Renal pelvis (tissue), 12 donors: ENCODE results near the gene ZSCAN26. TPM values are rescaled to one million over a fixed set of nuclear protein-coding genes. Genes with fewer than 3 reads are reported as not detected.

ENCODE experiments used
- DNase-seq: peaks from one replicate; pipeline ENCODE4 v3.0.0-alpha.2; 2013
- long read RNA-seq, 16 experiments: transcript quantifications; one replicate each; lab custom pipeline, GENCODE V29; 2026
- polyA plus RNA-seq, 3 donors: library from polyadenylated mRNA; unstranded; fragments of 120-200 nt; gene quantifications; one replicate each; pipeline ENCODE4 v1.2.1, GENCODE V29; 2013; ENCODE audit not compliant: insufficient read length in 3 of 3

Gene ZSCAN26
- polyA plus RNA-seq: 10 to 100 TPM; 34.1 to 40.9 (median 35.2) TPM
- long read RNA-seq, donor 1, partial matches to known transcripts: 0 of 2 reads
- long read RNA-seq, donor 1, other reads (novel, unspliced or antisense): 0 of 2 reads
- long read RNA-seq, donor 2, partial matches to known transcripts: 5 of 12 reads
- long read RNA-seq, donor 2, other reads (novel, unspliced or antisense): 0 of 12 reads
- long read RNA-seq, donor 3, partial matches to known transcripts: 0 of 2 reads
- long read RNA-seq, donor 3, other reads (novel, unspliced or antisense): 0 of 2 reads
- long read RNA-seq, donor 4, partial matches to known transcripts: 0 of 6 reads
- long read RNA-seq, donor 4, other reads (novel, unspliced or antisense): 0 of 6 reads
- long read RNA-seq, donor 5, partial matches to known transcripts: 0 of 7 reads
- long read RNA-seq, donor 5, other reads (novel, unspliced or antisense): 0 of 7 reads
- long read RNA-seq, donor 6, partial matches to known transcripts: 0 of 6 reads
- long read RNA-seq, donor 6, other reads (novel, unspliced or antisense): 0 of 6 reads
- long read RNA-seq, donor 7, partial matches to known transcripts: 19 of 26 reads
- long read RNA-seq, donor 7, other reads (novel, unspliced or antisense): 0 of 26 reads
- long read RNA-seq, donor 8, partial matches to known transcripts: 0 of 5 reads
- long read RNA-seq, donor 8, other reads (novel, unspliced or antisense): 0 of 5 reads
- long read RNA-seq, donor 9, partial matches to known transcripts: 0 of 6 reads
- long read RNA-seq, donor 9, other reads (novel, unspliced or antisense): 0 of 6 reads
- long read RNA-seq, donor 10, transcript ZSCAN26-201 (4 exons, 2,362 nt): major isoform, 5 of 6 reads
- long read RNA-seq, donor 10, partial matches to known transcripts: 0 of 6 reads
- long read RNA-seq, donor 10, other reads (novel, unspliced or antisense): 0 of 6 reads
- long read RNA-seq, donor 11, partial matches to known transcripts: 0 of 1 reads
- long read RNA-seq, donor 11, other reads (novel, unspliced or antisense): 0 of 1 reads
- long read RNA-seq, donor 12, transcript ZSCAN26-204 (4 exons, 2,321 nt): major isoform, 5 of 41 reads
- long read RNA-seq, donor 12, partial matches to known transcripts: 25 of 41 reads
- long read RNA-seq, donor 12, other reads (novel, unspliced or antisense): 0 of 41 reads
- long read RNA-seq, donor 13, partial matches to known transcripts: 0 of 4 reads
- long read RNA-seq, donor 13, other reads (novel, unspliced or antisense): 0 of 4 reads
- long read RNA-seq, donor 14, partial matches to known transcripts: 9 of 16 reads
- long read RNA-seq, donor 14, other reads (novel, unspliced or antisense): 0 of 16 reads
- long read RNA-seq, donor 15, transcript ZSCAN26-201 (4 exons, 2,362 nt): major isoform, 6 of 29 reads
- long read RNA-seq, donor 15, partial matches to known transcripts: 19 of 29 reads
- long read RNA-seq, donor 15, other reads (novel, unspliced or antisense): 0 of 29 reads
- long read RNA-seq, donor 16, partial matches to known transcripts: 0 of 4 reads
- long read RNA-seq, donor 16, other reads (novel, unspliced or antisense): 0 of 4 reads

DNA sequence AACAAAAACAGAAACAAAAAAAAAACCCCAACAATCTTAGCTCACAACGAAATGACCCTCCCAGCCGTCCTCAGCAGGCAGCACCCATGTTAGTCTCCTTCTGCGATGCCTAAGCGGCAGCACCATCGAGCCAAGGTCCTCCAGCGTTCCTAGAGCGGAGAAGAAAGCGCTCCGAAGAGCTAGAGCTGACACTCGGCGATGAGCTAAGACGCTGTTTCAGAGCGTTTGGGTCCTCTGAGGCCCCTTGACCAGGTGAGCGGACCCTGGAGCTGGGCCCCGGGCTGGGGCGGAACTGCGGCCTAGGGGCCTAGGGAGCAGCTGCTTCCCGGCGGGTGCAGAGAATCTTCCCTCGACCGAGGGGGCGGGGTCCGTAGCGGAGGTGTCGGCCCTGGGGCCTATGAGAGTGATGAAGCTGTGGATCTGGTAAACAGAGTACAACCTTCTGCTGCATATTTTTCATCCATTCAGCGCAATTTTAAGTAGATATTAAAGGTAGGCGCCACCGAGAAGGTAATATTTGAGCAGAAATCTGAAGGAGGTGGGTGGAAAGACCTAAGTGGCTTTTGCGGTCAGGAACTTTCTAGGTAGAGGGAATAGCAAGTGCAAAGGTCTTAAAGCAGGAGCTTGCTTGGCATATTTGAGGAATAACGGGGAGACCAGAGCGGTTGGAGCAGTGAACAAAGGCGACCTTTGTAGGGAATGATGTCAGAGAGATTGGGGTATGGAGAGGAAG lies at the start of gene ZSCAN26:
TSS of gene ZSCAN26 (plus strand) at position 182 of the 733 bp plus-strand sequence. CDS start 4,777 bp downstream, outside the sequence.
- peak; percentile 91 for DNase-seq

- DNase-seq: no peak
These were observed 49.1 kb upstream of the ZSCAN26 start for GRCh38 chr6:28217890-28218289.

DNA sequence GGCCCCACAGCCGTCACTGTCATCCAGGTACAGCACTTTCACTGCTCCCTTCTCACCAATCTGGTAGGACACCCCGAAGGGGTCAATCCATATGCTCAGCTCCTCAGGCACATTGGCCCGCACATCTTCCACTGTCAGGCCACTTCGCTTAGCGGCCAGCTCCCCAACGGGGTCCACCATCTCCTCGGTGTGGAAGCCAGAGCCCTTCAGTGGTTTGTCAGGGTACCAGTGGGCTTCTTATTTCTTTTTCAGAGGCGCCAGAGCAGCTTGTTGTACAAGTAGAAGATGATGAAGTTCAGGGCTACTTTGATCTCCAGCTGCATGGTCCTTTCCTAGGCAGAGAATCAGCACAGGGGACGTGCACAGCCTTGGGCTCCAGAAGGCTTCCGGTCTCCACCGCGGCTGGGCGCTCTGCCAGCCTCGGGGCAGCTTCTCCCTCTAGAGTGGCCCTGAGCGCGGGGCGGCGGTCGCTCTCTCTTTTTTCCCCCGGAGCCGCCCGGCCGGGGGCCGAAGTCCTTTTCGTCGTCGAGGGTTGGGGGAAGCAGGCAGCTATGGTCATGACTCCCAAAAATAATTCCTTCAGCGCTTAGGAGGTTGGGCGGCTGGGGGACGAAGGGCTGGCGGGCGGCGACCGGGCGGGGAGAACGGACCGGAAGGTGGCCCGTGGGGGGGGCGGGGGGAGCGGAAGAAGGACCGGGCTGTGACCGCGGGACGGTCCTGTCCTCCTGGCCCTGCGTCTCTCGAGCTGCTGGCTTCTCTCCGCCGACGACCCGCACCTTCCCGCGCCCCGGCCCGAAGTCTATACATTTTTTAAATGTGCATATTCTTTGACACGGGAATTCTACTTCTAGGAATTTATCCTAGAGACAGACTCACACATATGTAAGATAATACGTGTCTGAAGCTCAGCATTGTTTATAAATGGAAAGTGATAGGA lies 48.4 kb upstream of the ZSCAN26 start:
- DNase-seq: peak; percentile 52

DNA sequence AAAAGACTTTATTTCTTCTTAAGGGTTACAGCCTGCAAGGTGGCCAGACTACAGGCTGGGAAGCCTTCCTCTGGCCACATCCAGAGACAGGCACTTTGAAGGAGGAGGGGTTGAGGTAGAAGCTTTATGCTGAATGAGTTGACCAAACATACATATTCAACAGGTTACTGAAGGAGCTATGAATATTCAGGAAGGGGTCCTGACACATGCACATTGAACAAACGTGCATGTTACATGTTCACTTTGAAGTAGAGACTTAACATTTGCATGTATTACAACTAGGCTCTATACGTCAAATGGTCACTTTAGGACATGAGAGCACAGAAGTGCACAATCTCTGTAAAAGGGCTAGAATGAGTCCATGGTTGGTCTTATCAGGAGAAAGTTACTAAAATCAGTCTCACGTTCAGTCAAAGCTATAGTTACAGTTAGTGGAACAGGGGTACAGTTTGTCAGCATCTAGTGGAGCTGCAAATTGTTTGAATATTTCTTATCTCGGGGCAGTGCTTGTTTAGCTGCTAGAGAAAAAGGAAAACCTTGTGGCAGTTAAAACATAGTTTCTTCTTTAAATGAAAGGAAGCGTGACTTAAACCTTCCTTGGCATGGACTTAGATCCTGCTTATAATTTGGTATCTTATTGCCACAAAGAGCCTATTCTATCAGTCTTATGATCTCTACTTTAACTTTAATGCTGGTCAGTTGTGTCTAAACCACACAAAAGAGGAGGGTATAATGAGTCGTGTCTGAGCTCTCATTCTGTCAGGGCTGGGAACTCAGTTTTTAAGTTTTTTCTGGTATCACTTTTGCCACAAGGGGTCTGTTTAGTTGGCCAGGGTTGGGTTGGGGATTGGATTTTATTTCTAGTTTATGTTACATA lies 46.4 kb upstream of the ZSCAN26 start:
- no peak for DNase-seq

DNA sequence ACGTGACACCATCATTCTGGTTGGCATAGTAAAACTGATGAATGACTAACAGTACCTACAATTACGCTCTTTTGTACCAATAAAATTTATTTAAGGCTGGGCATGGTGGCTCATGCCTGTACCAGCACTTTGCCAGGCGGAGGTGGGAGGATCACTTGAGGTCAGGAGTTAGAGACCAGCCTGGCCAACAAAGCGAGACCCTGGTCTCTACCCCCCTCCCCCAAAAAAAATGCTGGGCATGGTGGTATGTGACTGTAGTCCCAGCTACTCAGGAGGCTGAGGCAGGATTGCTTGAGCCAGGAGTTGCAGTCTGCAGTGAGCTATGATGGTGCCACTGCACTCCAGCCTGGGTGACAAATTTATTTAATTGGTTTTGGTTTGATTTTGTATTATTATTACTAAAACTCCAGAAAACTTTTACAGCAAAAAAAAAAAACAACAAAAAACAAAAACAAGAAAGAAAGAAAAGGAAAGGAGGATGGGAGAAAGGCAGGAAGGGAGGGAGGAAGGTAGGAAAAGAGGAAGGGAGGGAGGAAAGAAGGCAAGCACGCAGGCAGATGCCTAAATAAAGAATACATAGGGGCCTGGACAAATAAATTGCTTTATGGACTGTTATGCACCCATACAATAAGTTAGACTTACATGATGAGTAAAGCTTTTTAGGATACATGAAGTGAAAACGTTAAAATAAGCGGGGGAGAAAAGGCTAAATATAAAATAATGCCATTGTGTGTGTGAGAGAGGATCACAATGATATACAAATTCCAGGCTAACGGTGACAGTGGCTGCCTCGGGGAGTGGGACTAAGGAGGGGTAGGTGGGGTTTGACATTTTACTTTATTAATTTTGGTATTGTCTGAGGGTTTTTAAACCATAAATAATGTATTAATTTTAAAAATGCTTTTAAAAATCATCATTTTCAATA lies 42.5 kb upstream of the ZSCAN26 start:
- DNase-seq: no peak

GRCh38 chr6:28225056-28225834 lies 41.7 kb upstream of the ZSCAN26 start, which contains the start of gene ZSCAN9:
TSS of gene ZSCAN9 (plus strand) at chr6:28225275. CDS start at chr6:28227085, 1,810 bp downstream.
- peak; percentile 90 for DNase-seq

GRCh38 chr6:28226460-28226859 lies 40.5 kb upstream of the ZSCAN26 start:
- no peak for DNase-seq

DNA sequence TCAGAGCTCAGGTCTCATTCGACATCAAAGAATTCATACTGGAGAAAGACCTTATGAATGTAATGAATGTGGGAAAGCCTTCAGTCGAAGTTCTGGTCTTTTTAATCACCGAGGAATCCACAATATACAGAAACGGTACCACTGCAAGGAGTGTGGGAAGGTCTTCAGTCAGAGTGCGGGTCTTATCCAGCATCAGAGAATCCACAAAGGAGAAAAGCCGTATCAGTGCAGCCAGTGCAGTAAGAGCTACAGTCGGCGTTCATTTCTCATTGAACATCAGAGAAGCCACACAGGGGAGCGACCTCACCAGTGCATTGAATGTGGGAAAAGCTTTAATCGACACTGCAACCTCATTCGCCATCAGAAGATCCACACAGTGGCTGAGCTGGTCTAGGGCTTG lies 34.2 kb upstream of the ZSCAN26 start:
- no peak for DNase-seq

- DNase-seq: no peak
These were observed 31.0 kb upstream of the ZSCAN26 start for GRCh38 chr6:28235912-28236452.

DNA sequence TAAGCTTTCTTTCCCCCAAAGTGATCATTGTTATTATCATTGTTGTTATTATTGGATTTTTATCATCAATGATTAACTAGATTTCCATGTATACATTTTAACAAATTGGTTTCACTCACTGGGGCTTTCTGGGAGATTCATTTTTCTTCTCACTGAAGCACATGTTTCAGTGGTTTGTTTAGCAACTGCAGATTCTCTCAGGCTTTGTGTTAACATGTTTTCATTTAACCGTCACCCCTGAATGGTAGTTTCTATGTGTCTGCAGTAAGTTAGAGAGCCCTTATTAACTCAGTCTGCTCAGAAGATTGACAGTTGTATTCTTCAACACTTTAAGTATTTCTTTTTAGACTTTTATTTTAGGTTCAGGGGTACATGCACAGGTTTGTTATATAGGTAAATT lies 27.3 kb upstream of the ZSCAN26 start:
- no peak for DNase-seq

DNA sequence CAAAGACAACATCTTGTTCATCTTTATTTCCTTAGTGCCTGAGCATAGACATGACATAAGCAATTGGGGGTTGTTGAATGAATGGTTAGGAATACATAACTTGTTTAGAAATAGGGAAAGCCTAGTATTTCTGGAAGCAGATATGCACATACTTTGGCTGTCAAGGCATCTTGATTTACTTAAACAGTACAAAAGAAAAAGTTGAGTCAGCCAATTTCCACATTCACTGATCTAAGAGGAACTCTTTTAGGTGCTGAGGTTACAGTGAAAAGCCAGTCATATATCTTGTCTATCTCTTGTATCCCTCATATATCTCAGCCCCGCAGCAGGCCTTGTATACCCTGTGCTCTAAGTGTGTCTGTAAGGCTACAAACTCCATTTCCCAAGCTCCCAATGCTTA lies 26.5 kb upstream of the ZSCAN26 start:
- no peak for DNase-seq

DNA sequence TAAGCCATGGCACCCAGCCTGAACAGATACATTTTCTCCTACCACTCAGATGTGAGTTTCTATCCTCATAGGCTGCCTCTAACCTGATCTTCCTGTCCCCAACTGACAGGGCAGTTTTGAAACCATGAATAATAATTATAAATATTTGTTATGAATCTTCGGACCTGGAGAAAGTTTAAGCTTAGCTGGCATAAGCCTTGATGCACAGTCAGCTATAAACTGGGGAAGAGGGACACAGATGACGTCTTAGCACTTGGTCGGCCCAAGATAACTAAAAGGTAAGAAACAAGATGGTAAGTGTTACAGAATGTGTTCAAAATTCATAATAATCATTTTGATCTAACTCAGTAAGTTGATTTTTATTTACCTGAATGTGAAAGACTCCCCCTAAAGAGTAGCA lies 23.0 kb upstream of the ZSCAN26 start:
- DNase-seq: no peak

- DNase-seq: no peak
These were observed 21.6 kb upstream of the ZSCAN26 start for GRCh38 chr6:28245206-28245941.

DNA sequence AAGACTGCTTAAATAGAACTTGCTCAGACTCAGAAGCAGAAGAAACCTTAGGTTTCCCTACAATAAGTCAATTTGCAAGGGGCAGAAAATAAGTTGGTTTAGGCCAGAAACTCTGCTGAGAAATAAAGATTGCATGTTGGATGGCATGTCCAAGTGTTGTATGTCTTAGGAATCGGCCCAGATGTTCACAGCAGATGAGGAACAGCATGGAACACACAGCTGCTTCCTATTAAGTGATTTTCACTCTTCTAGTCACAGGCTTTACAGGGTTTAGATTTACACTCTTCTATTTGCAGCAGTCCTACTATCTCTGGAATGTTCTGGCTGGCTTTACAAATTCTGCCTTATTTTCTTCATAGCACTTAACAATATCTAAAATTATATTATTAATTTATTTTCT lies 18.0 kb upstream of the ZSCAN26 start:
- DNase-seq: no peak

DNA sequence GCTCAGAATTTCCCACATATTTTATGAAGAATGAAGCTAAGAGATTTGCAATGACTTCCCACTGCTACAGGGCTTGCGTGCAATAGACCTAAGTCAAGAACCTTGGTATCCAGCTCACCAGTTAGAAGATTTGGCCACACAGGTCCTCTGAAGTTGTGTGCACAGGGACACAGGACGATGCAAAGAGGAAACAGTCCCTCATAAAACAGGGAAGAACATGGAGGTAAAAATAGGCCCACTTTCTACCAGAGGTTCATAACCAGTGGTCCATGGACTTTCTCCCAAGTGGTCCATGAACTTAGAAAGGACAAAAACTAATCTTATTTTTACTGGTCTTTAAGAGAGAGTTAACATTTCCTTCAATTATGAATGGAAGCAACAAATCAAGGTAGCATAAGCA lies 16.2 kb upstream of the ZSCAN26 start:
- no peak for DNase-seq
